HepG2 (cell line): ENCODE data around the gene PCBP4. TPM values are rescaled to one million over a fixed set of nuclear protein-coding genes. Genes with fewer than 3 reads are reported as not detected.

ENCODE experiments used
- ETV5 ChIP-seq: IDR thresholded peaks from 2 replicates; pipeline ENCODE4 v1.6.1; 2018; ENCODE audit warnings: missing biosample characterization, missing genetic modification reagents, inconsistent platforms, borderline replicate concordance
- FOXO1 ChIP-seq: sonication (generic); formaldehyde crosslinking; IDR thresholded peaks from 2 replicates; pipeline ENCODE4 v1.4.0; 2020; ENCODE audit warnings: missing genetic modification reagents
- IKZF4 ChIP-seq: sonication (generic); formaldehyde crosslinking; IDR thresholded peaks from 2 replicates; pipeline ENCODE4 v1.5.1; 2020; ENCODE audit warnings: borderline replicate concordance, mild to moderate bottlenecking, low read depth, missing genetic modification reagents; ENCODE audit errors: not compliant biosample characterization
- MAFF ChIP-seq: IDR thresholded peaks from 2 replicates; pipeline ENCODE4 v1.6.1; 2011; ENCODE audit warnings: low read depth, low read length, improper control_type of control experiment
- NFYB ChIP-seq: sonication (generic); formaldehyde crosslinking; IDR thresholded peaks from 2 replicates; pipeline ENCODE4 v1.4.0; 2020; ENCODE audit warnings: missing genetic modification reagents
- SIN3B ChIP-seq: fragments of 150-350 bp; IDR thresholded peaks from 2 replicates; pipeline ENCODE4 v1.6.1; 2014; ENCODE audit warnings: low read length
- SMAD3 ChIP-seq: sonication (generic); formaldehyde crosslinking; IDR thresholded peaks from 2 replicates; pipeline ENCODE4 v1.4.0; 2020; ENCODE audit warnings: missing genetic modification reagents
- SRY ChIP-seq: sonication (generic); formaldehyde crosslinking; IDR thresholded peaks from 2 replicates; pipeline ENCODE4 v1.8.0; 2022; ENCODE audit warnings: mild to moderate bottlenecking, missing genetic modification reagents
- ZBTB38 ChIP-seq: sonication (generic); formaldehyde crosslinking; IDR thresholded peaks from 2 replicates; pipeline ENCODE4 v1.5.1; 2020; ENCODE audit warnings: mild to moderate bottlenecking, missing genetic modification reagents
- ZFAT ChIP-seq: sonication (generic); formaldehyde crosslinking; conservative IDR thresholded peaks from 2 replicates; pipeline ENCODE4 v1.8.1; 2023; ENCODE audit warnings: missing genetic modification reagents, inconsistent platforms
- ZFP90 ChIP-seq: sonication (generic); formaldehyde crosslinking; IDR thresholded peaks from 2 replicates; pipeline ENCODE4 v1.8.0; 2022; ENCODE audit warnings: missing genetic modification reagents, mild to moderate bottlenecking, inconsistent platforms, borderline replicate concordance
- ZNF18 ChIP-seq: sonication (generic); formaldehyde crosslinking; IDR thresholded peaks from 2 replicates; pipeline ENCODE4 v1.8.0; 2022; ENCODE audit warnings: mild to moderate bottlenecking, missing genetic modification reagents; ENCODE audit not compliant: insufficient replicate concordance
- ZNF205 ChIP-seq: IDR thresholded peaks from 2 replicates; pipeline ENCODE4 v1.6.1; 2018; ENCODE audit warnings: missing biosample characterization, missing genetic modification reagents
- ZNF446 ChIP-seq: sonication (generic); formaldehyde crosslinking; IDR thresholded peaks from 2 replicates; pipeline ENCODE4 v1.5.0; 2020; ENCODE audit warnings: mild to moderate bottlenecking, missing genetic modification reagents
- ZNF510 ChIP-seq: sonication (generic); formaldehyde crosslinking; IDR thresholded peaks from 2 replicates; pipeline ENCODE4 v1.4.0; 2020; ENCODE audit warnings: low read depth, mild to moderate bottlenecking, missing genetic modification reagents
- ZNF776 ChIP-seq: sonication (generic); formaldehyde crosslinking; IDR thresholded peaks from 2 replicates; pipeline ENCODE4 v1.4.0; 2020; ENCODE audit warnings: mild to moderate bottlenecking, missing genetic modification reagents
- ZNF780A ChIP-seq: sonication (generic); formaldehyde crosslinking; IDR thresholded peaks from 2 replicates; pipeline ENCODE4 v1.8.0; 2022; ENCODE audit warnings: mild to moderate bottlenecking, missing genetic modification reagents, moderate library complexity
- ZNF792 ChIP-seq: IDR thresholded peaks from 2 replicates; pipeline ENCODE4 v1.6.1; 2016
- ZNF800 ChIP-seq: sonication (generic); formaldehyde crosslinking; IDR thresholded peaks from 2 replicates; pipeline ENCODE4 v1.4.0; 2020; ENCODE audit warnings: missing genetic modification reagents
- polyA plus RNA-seq, 8 experiments: library from polyadenylated mRNA; depleted of rRNA in 3 of 8; stranded (reverse) in 7 of 8; unstranded in 1 of 8; fragments of >200 nt; fragmentation: Illumina TruSeq in 4 of 8; extraction: Trizol in 4 of 8; gene quantifications; 2 replicates each; pipeline versions ENCODE4 v1.2.1 to v1.2.3, GENCODE V29; 2011 to 2016; ENCODE audit warnings: low read depth in 4 of 8, missing spikeins in 1 of 8, mixed read lengths in 1 of 8; ENCODE audit not compliant: insufficient read depth in 1 of 8
- total RNA-seq, 5 experiments: library from RNA; depleted of rRNA; stranded (reverse); fragments of >200 nt; fragmentation: Illumina TruSeq; extraction: Trizol; gene quantifications; 2 replicates each; pipeline ENCODE4 v1.2.3, GENCODE V29; 2016; ENCODE audit warnings: low read depth in 1 of 5
- TF ChIP-seq, protein P1 (sequence below): sonication (generic); formaldehyde crosslinking; IDR thresholded peaks from 2 replicates; pipeline ENCODE4 v1.8.0; 2022; ENCODE audit warnings: mild to moderate bottlenecking, missing genetic modification reagents
- TF ChIP-seq, protein P2 (sequence below): sonication (generic); formaldehyde crosslinking; IDR thresholded peaks from 2 replicates; pipeline ENCODE4 v1.8.0; 2022; ENCODE audit warnings: mild to moderate bottlenecking, missing genetic modification reagents, moderate library complexity
- TF ChIP-seq, protein P3 (sequence below): sonication (generic); formaldehyde crosslinking; IDR thresholded peaks from 2 replicates; pipeline ENCODE4 v1.5.0; 2020; ENCODE audit warnings: missing genetic modification reagents

The PCBP4 gene
- total and polyA plus RNA-seq, 2 of the 13 experiments (the other 11 are each of a cell fraction or from before 2014, with no cell fraction given), result 36.8 to 51.3 TPM

DNA sequence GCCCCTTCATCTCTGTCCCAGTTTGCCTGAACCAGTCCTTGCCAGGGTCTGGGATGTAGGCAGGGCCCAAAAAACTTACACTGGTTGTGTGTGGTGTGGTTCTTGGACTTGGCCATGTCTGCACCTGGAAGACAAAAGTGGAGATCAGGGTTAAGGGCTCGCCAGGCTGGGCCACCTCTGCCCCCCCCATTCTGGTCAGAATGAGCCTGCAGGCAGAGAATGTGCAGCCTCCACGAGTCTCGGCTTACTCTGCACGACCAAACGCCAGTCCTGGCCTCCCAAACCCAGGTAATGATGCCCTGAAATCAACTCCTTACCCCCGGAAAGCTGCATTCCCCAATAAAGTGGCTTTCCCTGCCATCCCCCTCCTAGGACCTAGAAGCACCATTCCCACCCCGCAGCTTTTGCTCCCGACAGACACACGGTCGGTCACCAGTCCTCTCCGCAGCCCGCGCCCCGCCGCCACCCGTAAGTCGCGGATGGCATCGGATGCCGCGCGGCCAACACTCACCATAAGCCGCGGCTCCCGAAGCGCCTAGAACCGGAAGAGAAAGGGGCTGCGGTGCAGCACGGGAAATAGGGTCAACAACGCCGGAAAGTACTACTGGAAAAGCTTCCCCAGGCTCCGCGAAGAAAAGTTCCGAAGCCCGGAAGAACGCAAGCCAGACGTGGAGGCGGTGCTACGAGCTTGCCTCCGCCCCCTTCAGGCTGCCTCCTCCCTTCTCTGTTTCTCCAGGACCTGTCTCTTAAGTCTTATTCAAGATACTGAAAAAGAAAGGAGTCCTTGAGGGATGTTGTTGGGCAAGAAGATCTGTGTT is 28.3 kb upstream of the PCBP4 start, which contains the start of gene RPL29 (continued):
- TF ChIP-seq FOXO1 (CRISPR knock-in tag) (peak; percentile 80), ZFAT (CRISPR knock-in tag) (peak; percentile 74; the same call in 1 of the 2 replicates), ZNF776 (peak; percentile 31; the same call in 1 of the 2 replicates), SMAD3 (no peak), ZFP90 (CRISPR knock-in tag) (peak; percentile 78; the same call in 1 of the 2 replicates), ZNF446 (0 out of 2 replicates have a peak, but pooled peaks have one; percentile 47), MAFF (no peak), ZNF510 (CRISPR knock-in tag) (peak; percentile 90), ZNF205 (peak; percentile 69; the same call in 1 of the 2 replicates), SIN3B (peak; percentile 82), ETV5 (CRISPR knock-in tag) (peak; percentile 96), ZNF780A (CRISPR knock-in tag) (peak; percentile 56; the same call in 1 of the 2 replicates), ZNF792 (CRISPR knock-in tag) (peak; percentile 81), SRY (CRISPR knock-in tag) (peak; percentile 81), IKZF4 (CRISPR knock-in tag) (no peak), ZBTB38 (peak; percentile 76), NFYB (CRISPR knock-in tag) (peak; percentile 45; the same call in 1 of the 2 replicates), ZNF18 (peak; percentile 83), ZNF800 (no peak; the same call in 1 of the 2 replicates)
- TF ChIP-seq, protein P1, sequence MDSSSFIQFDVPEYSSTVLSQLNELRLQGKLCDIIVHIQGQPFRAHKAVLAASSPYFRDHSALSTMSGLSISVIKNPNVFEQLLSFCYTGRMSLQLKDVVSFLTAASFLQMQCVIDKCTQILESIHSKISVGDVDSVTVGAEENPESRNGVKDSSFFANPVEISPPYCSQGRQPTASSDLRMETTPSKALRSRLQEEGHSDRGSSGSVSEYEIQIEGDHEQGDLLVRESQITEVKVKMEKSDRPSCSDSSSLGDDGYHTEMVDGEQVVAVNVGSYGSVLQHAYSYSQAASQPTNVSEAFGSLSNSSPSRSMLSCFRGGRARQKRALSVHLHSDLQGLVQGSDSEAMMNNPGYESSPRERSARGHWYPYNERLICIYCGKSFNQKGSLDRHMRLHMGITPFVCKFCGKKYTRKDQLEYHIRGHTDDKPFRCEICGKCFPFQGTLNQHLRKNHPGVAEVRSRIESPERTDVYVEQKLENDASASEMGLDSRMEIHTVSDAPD, result peak; percentile 69
- TF ChIP-seq, protein P2, sequence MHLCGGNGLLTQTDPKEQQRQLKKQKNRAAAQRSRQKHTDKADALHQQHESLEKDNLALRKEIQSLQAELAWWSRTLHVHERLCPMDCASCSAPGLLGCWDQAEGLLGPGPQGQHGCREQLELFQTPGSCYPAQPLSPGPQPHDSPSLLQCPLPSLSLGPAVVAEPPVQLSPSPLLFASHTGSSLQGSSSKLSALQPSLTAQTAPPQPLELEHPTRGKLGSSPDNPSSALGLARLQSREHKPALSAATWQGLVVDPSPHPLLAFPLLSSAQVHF (CRISPR knock-in tag), result no peak; the same call in 1 of the 2 replicates
- TF ChIP-seq, protein P3, sequence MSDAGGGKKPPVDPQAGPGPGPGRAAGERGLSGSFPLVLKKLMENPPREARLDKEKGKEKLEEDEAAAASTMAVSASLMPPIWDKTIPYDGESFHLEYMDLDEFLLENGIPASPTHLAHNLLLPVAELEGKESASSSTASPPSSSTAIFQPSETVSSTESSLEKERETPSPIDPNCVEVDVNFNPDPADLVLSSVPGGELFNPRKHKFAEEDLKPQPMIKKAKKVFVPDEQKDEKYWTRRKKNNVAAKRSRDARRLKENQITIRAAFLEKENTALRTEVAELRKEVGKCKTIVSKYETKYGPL (CRISPR knock-in tag), result no peak
